Liver (tissue), 3 donors: ENCODE measurements around the gene AFTPH.

Experiments
- CTCF ChIP-seq: fragments of 150-350 bp; IDR thresholded peaks from 2 replicates; pipeline ENCODE4 v1.5.1; 2017; ENCODE audit warnings: improper control_type of control experiment, low read depth, low read length; ENCODE audit not compliant: missing input control
- FOXA1 ChIP-seq: IDR thresholded peaks from 2 replicates; pipeline ENCODE4 v1.6.1; 2016; ENCODE audit warnings: antibody characterized with exemption
- REST ChIP-seq: IDR thresholded peaks from 2 replicates; pipeline ENCODE4 v1.6.1; 2016; ENCODE audit warnings: antibody characterized with exemption, mild to moderate bottlenecking
- SP1 ChIP-seq: IDR thresholded peaks from 2 replicates; pipeline ENCODE4 v1.6.1; 2018; ENCODE audit warnings: antibody characterized with exemption, mild to moderate bottlenecking
- donor health status: healthy.
- donor health status: healthy.

GRCh38 chr2:64523666-64524603, at the start of gene AFTPH:
- TF ChIP-seq FOXA1 (no peak), CTCF (no peak), SP1 (peak; percentile 61), REST (peak; percentile 73)
